RKO (cell line): ENCODE data around the gene ZNF330.
"Not testable (repeated sequence)": the region's sequence is repeated elsewhere in the genome, so short reads cannot be mapped to it uniquely, and the experiment has no call there.

Experiments used
- DNase-seq: peaks from one replicate; pipeline ENCODE4 v3.0.0-alpha.2; 2016; ENCODE audit warnings: low spot score

The ZNF330 gene

GRCh38 chr4:141220691-141221659, at the start of gene ZNF330:
TSS of gene ZNF330 (plus strand) at chr4:141220895. CDS start at chr4:141222372, 1,477 bp downstream.
- peak; percentile 85 for DNase-seq

GRCh38 chr4:141174457-141174856, 46.2 kb upstream of the ZNF330 start:
- DNase-seq, result no peak

- no peak for DNase-seq
Measured at GRCh38 chr4:141177171-141177570, 43.5 kb upstream of the ZNF330 start.

GRCh38 chr4:141179474-141180373, 41.0 kb upstream of the ZNF330 start:
- DNase-seq, result no peak

GRCh38 chr4:141180991-141181761, 39.5 kb upstream of the ZNF330 start:
- no peak for DNase-seq

- not testable (repeated sequence) for DNase-seq
Measured at GRCh38 chr4:141183491-141183890, 37.2 kb upstream of the ZNF330 start.

GRCh38 chr4:141192564-141192963, 28.1 kb upstream of the ZNF330 start:
- DNase-seq, result no peak

- no peak for DNase-seq
Measured at GRCh38 chr4:141193516-141194034, 27.1 kb upstream of the ZNF330 start.

GRCh38 chr4:141195095-141195707, 25.5 kb upstream of the ZNF330 start:
- DNase-seq, result no peak

GRCh38 chr4:141196227-141196933, 24.3 kb upstream of the ZNF330 start:
- no peak for DNase-seq

- no peak for DNase-seq
Measured at GRCh38 chr4:141207961-141208360, 12.7 kb upstream of the ZNF330 start.

- DNase-seq, result no peak
Measured at GRCh38 chr4:141210168-141210567, 10.5 kb upstream of the ZNF330 start.

GRCh38 chr4:141213550-141213991, 7.1 kb upstream of the ZNF330 start:
- no peak for DNase-seq

GRCh38 chr4:141215030-141215429, 5.7 kb upstream of the ZNF330 start:
- no peak for DNase-seq

GRCh38 chr4:141216002-141216761, 4.5 kb upstream of the ZNF330 start:
- DNase-seq, result no peak

- no peak for DNase-seq
Measured at GRCh38 chr4:141220271-141220670, 424 bp upstream of the ZNF330 start.

- DNase-seq, result no peak
Measured at GRCh38 chr4:141223418-141223817, 2.7 kb downstream of the ZNF330 start.

- DNase-seq, result not testable (repeated sequence)
Measured at GRCh38 chr4:141227280-141227679, 6.6 kb downstream of the ZNF330 start.

GRCh38 chr4:141229408-141230101, 8.9 kb downstream of the ZNF330 start:
- no peak for DNase-seq
